GM12892 (cell line): ENCODE results near the gene TEKT5.

Experiments
- POLR2A ChIP-seq: IDR thresholded peaks from 2 replicates; pipeline ENCODE4 v1.6.1; 2011; ENCODE audit warnings: low read depth, low read length, control low read depth
- POLR2AphosphoS5 ChIP-seq: IDR thresholded peaks from 2 replicates; pipeline ENCODE4 v1.6.1; 2011; ENCODE audit warnings: low read depth, low read length, control low read depth
- TAF1 ChIP-seq: IDR thresholded peaks from 2 replicates; pipeline ENCODE4 v1.6.1; 2011; ENCODE audit warnings: low read depth, mild to moderate bottlenecking, control low read depth, low read length, borderline replicate concordance

- TF ChIP-seq POLR2A (no peak), POLR2AphosphoS5 (no peak), TAF1 (no peak)
These were observed 10.1 kb downstream of the TEKT5 start for GRCh38 chr16:10684511-10685151.
